ENCODE results near the gene SPRR5. TPM values are rescaled to one million over a fixed set of nuclear protein-coding genes. Genes with fewer than 3 reads are reported as not detected.
A peak's percentile ranks its signal among the peaks of the same experiment; 100 is the strongest.

The SPRR5 gene, protein sequence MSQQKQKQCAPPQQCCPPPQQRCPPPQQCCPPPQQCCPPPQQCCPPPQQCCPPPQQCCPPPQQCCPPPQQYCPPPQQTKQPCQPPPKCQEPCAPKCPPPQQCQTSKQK
- total RNA-seq, result not detected

DNA sequence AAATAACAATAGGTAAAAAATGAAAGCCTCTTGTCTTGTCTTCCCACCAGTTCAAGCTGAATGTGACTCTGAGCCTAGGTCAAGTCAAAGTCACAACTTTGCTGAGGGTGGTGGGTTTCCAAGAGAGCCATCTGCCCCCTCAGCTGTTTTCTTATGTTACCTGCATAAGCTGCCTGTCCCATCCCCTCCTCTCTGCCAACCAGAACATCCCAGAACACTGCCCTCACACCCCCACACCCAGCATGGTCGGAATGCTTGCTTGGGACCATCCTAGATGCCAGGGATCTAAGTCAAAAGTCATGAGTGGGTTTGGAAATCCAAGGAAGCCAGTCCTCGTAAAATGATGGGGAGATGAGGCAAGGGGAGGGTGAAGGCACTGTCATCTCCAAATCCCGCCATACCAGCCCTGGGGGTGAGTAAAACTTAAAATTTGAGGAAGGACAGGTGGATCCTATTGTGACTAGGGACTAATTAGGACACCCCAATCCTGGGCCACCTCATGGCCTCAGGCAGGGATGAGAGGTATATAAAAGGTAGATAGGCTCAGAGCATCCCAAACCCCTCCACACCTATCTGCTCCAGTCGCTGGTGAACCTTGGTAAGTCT, at the start of gene SPRR5:
Gene SPRR5 (plus strand): TSS at position 556 of the 606 bp plus-strand sequence. CDS start 1,349 bp downstream, outside the sequence.
- DNase-seq, result no peak

DNA sequence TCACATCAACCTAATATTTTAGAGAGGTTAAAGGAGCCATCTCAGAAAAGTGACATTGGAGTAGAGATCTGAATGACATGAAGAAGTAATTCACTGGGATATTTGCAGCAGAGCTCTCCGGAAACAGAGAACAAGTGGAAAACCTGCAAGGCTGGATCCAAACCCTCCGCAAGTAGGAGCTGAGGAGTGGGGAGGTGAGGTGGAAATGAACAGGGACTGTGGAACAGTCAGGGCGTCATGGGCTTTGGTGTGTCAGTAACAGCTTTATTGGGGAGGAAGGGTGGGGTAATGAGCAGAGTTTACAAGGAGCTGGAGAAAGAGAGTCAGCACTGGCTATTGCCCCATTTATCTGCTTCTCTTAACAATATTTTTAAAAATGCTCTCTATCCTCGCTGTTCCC, 48.0 kb upstream of the SPRR5 start:
- no peak for DNase-seq

DNA sequence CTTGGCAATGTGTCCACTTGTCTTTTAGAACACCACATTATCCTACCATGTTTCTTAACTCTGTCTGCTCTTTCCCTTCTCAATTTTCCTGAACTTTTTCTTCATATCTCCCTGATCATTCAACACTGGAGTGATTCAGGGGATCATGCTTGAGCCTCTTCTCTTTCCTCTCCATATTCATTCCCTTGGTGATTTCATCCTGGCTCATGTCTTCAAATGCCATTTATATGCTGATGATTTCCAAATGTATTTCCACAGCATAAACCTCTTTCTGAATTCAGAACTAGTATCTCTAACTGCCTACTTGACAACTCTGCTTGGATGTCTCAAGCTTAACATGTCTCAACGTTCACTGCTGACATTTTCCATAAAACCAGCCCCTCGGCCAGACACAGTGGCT, 47.1 kb upstream of the SPRR5 start:
- DNase-seq, result no peak

DNA sequence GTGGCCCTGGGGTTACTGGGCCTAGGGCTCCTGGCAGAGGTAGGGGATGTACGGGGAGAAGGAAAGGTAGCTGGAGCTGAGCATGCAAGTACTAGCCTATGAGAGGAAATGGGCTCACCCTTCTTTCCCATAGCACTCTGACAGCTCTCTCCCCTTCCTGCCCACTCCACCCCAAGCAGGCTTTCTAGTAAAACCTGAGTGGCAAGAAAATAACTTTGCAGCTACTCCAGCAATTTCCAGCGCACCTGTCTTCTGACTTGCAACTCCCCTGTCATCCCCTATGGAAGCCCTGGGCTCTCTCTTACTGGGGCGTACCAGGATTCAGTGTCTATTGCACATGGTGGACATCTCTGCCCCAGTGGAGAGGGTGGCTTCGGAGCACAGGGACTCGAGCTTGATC, 45.4 kb upstream of the SPRR5 start:
- DNase-seq, result no peak

DNA sequence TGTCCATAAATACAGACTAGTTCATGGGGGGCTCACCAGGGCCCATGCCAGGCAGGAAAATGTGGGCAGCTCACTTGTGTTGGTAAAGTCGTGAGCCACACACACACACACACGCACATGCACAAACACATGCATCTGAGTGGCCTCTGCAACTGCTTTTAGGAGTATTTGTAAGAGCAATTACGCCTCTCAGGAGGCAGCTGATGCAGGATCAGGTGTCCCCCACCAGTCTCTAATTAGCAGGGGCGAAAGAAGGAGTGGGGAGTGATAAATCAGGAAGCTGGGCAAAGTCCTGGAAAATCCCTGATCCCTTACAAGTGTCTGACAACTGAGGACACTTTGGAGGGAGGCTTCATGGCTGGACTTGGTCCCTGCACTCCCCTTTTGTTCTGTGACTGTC, 44.4 kb upstream of the SPRR5 start:
- no peak for DNase-seq

- no peak for DNase-seq
Observed at GRCh38 chr1:152904688-152905440, 42.1 kb upstream of the SPRR5 start.

GRCh38 chr1:152906023-152906565, 40.9 kb upstream of the SPRR5 start:
- DNase-seq, result no peak

DNA sequence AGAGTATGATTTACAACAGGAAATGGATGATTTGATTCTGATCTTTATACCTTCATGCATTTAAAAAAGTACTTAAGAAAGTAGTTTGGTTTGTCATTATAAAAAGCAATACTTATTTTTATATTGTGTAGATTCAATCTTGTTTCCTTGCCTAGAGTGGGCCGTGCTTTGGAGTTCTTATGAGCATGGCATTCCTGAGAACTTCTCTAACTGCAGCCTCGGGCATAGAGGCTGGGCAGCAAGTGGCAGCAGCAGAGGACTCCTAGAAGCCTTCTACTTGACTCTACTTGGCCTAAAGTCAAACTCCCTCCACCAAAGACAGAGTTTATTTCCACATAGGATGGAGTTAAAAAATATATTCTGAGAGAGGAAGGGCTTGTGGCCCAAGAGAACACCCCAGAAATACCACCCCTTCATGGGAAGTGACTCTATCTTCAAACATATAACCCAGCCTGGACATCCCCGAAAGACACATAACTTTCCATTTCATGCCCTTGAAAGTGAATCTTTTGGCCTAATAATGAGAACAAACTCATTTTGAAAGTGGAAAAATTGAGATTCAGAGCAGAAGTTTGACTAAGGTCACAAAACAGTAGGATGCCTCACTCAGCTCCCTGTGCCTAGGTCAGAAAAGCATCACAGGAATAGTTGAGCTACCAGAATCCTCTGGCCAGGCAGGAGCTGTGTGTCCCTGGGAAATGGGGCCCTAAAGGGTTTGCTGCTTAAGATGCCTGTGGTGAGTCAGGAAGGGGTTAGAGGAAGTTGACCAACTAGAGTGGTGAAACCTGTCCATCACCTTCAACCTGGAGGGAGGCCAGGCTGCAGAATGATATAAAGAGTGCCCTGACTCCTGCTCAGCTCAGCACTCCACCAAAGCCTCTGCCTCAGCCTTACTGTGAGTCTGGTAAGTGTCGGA, 39.1 kb upstream of the SPRR5 start, which contains the start of gene IVL:
Gene IVL (plus strand): TSS at position 861 of the 916 bp plus-strand sequence. CDS start 1,252 bp downstream, outside the sequence.
- no peak for DNase-seq

DNA sequence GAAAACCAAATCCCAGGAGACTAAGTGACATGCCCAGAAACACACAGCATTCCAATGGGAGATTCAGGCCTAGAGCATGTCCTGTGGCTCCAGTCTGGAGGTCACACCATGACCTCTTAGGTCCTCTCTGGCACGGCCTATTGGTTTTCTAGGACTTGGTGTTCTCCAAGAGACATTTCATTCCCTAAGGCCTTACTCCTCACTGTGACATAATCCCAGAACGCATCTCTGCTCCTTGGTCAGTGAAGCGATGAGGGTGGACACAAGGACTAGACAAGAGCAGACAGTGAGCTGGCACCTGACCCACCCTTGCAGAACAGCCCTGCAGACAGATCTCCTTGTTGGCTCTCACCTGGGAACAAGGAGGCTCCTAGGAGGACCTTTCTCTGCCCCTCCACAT, 37.8 kb upstream of the SPRR5 start:
- DNase-seq, result no peak

DNA sequence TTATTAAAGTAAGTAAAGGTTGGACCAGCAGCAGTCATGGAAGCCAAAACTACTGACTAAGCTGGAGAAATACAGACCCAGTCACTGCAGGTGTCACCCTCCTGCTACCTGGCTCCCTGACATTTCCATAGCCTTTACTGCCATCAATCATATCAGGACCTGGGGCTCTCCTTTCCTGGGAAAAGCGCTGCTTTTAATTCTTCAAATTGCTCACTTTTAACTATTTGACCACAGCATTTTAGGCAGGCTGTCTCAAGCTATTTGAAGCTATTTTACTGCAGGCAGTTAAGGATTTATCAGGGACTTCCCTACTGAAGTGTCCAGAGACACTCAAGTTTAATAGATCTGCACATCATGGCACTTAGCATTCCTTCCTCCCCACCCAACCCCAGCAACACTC, 34.5 kb upstream of the SPRR5 start:
- no peak for DNase-seq

GRCh38 chr1:152912900-152913299, 34.1 kb upstream of the SPRR5 start:
- no peak for DNase-seq

- DNase-seq, result peak; percentile 1
Observed at GRCh38 chr1:152917794-152918193, 29.2 kb upstream of the SPRR5 start.

GRCh38 chr1:152919071-152919470, 27.9 kb upstream of the SPRR5 start:
- no peak for DNase-seq

DNA sequence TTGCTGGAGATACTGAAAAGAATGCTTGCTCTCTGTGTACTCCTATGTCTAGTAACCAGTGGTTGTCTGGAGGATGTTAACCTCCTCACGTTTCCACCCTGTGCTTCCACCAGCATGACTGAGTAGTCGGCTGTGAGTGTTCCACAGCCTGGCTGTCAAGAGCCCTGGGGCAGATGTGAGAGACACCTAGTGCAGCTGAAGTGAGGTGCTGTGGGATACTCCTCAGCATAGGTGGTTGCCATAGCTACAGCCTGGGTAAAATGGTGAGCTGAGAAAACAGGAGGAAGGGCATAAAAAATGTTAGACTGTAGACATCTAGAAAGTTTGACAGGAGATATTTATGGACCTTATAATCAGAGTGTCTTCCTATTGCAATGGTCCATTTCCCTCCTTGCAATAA, 22.8 kb upstream of the SPRR5 start:
- no peak for DNase-seq

DNA sequence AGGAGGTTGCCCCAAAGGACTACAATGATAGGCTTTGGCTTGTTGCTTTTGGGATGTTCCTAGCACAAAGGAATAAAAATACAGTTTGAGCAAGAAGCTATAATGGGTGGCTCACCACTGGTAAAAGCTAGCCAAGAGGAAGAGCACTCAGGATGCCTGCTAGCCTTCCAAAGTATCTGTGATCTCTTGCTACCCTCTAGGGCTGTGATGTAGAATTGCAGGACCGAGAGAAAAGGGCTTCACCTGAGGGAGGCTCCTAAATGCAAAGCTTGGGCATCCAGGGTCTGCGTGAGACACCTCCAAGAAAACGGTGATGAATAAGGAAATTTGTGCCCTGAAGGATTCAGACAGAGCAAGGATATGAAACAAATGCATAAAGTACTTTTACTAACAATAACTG, 20.9 kb upstream of the SPRR5 start:
- DNase-seq, result no peak

GRCh38 chr1:152928671-152929070, 18.3 kb upstream of the SPRR5 start:
- DNase-seq, result no peak

- no peak for DNase-seq
Observed at GRCh38 chr1:152932170-152932811, 14.7 kb upstream of the SPRR5 start.

- DNase-seq, result no peak
Observed at GRCh38 chr1:152933196-152933595, 13.8 kb upstream of the SPRR5 start.

DNA sequence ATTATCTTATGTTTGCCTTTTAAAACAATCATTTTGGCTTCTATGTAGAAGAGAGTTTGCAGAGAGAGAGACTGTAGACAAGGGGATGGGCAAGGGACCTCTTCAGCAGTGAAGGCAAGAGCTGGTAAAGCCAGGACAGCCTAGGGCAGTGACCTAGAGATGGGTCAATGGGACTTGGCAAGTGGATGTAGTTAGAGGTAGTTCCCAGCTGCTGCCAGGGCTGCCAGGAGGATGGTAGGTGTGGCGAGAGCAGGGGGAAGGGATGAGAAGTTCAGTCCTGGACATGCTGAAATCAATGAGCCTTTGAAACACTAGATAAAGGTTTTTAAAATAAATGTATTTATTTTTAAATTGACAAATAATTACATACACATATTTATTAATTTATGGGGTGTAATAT, 6.4 kb upstream of the SPRR5 start:
- no peak for DNase-seq

GRCh38 chr1:152941037-152941711, 5.8 kb upstream of the SPRR5 start:
- DNase-seq, result no peak

DNA sequence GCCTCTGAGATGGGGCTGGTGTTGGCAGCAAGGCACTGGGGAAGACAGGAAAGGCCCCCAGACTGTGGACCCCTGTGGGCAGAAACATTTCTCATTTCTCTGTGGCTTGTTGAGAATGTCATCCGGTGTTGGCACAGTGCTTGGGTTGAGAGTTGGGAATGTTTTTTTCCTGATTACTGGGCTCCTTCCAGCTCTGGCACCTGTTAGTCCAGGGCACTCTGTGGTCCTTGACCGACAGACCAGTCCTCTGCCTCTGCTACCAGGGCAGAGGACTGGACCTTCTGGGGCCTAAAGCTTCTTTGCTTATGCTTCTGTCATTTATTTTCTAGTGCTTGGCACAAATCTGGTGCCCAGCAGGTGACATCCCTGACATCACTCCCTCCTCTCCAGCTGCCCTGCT, 4.8 kb upstream of the SPRR5 start:
- no peak for DNase-seq

Measured in occipital lobe (tissue), 2 donors.